ENCODE data around the gene SMC5.

Gene SMC5

DNA sequence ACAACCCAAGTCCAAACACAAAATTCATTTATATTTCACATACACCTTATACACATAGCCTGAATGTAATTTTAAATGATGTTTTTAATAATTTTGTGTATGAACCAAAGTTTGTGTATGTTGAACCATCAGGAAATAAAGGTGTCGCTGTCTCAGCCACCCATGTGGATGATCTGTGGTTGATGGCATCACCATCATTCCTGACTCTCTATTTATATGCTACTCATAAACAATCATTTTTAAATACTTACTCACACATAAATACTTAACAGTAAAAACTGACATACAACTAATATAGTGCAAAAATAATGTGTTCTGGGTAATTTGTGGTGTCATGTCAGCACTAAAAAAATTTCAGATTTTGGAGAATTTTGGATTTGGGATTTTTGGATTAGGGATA is 38.4 kb downstream of the SMC5 start:
- DNase-seq (ENCODE audit: low spot score) (no peak), ATAC-seq (ENCODE audit: low read depth) (no peak)
- Histone ChIP-seq H3K9me3 (ENCODE audit: severe bottlenecking) (peaks cover 1% of the 10 kb centered on the region), H3K4me1 (ENCODE audit: insufficient read depth, poor library complexity, severe bottlenecking) (no peaks in the 10 kb centered on the region), H3K27ac (ENCODE audit: poor library complexity, severe bottlenecking) (no peak overlapping the region), H3K27me3 (ENCODE audit: insufficient read depth, poor library complexity, severe bottlenecking) (no peaks in the 10 kb centered on the region), H3K4me3 (ENCODE audit: severe bottlenecking) (no peak overlapping the region), H3K36me3 (ENCODE audit: low read depth) (peaks cover 74% of the 10 kb centered on the region)
- TF ChIP-seq, protein P1, sequence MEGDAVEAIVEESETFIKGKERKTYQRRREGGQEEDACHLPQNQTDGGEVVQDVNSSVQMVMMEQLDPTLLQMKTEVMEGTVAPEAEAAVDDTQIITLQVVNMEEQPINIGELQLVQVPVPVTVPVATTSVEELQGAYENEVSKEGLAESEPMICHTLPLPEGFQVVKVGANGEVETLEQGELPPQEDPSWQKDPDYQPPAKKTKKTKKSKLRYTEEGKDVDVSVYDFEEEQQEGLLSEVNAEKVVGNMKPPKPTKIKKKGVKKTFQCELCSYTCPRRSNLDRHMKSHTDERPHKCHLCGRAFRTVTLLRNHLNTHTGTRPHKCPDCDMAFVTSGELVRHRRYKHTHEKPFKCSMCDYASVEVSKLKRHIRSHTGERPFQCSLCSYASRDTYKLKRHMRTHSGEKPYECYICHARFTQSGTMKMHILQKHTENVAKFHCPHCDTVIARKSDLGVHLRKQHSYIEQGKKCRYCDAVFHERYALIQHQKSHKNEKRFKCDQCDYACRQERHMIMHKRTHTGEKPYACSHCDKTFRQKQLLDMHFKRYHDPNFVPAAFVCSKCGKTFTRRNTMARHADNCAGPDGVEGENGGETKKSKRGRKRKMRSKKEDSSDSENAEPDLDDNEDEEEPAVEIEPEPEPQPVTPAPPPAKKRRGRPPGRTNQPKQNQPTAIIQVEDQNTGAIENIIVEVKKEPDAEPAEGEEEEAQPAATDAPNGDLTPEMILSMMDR (IDR thresholded peaks at IDR 0.05; ENCODE audit: poor library complexity, severe bottlenecking), result no peak

DNA sequence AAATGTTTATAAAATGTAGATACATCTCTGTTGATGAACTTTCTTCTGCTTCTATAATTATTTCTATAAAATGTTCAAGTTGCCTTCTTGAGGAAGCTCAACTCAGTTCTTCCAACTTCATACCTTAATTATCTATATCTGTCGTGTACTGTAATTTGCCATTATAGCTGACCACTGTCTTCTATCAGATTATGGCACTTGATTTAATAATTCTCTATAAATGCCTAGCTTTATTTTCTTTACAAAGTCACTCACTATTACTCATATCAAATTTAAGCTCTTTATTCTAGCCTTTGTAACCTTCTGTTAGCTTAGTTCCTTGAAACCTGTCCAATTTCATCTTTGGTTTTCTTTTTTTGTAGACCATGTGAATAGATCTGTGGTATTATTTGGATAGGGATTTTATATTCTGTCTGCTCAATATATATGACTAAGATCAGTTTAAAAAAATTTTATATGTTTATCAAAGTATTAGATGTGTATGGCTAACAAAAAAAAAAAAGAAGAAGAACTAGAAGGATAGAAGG is 39.5 kb downstream of the SMC5 start:
- no peaks in the 10 kb centered on the region for H3K9me3 ChIP-seq (ENCODE audit: severe bottlenecking)
- TF ChIP-seq, protein P1 (IDR thresholded peaks at IDR 0.05; ENCODE audit: poor library complexity, severe bottlenecking), result no peak
- H3K36me3 ChIP-seq (ENCODE audit: low read depth), result peaks cover 73% of the 10 kb centered on the region
- no peak overlapping the region for H3K27ac ChIP-seq (ENCODE audit: poor library complexity, severe bottlenecking)
- H3K4me3 ChIP-seq (ENCODE audit: severe bottlenecking), result no peak overlapping the region
- H3K4me1 ChIP-seq (ENCODE audit: insufficient read depth, poor library complexity, severe bottlenecking), result no peaks in the 10 kb centered on the region
- no peak for DNase-seq (ENCODE audit: low spot score)
- ATAC-seq (ENCODE audit: low read depth), result no peak
- H3K27me3 ChIP-seq (ENCODE audit: insufficient read depth, poor library complexity, severe bottlenecking), result no peaks in the 10 kb centered on the region

DNA sequence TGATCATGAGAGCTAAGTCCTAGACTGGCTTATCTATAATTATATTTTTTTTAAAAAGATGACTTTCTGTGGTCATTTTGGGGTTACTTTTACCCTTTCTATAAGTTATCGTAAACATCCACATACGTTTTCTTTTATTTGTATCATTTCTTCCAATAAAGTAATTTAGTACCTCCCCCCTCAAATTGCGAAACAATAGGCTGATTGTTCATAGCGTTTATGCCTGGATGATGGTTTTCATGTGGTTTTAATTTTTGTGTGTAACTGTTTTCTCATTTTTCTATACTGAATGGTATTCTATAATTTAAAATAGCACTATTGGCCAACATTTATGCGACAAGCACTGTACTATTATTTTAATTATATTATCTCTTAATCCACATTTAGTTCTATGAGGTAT is 44.5 kb downstream of the SMC5 start:
- no peak for DNase-seq (ENCODE audit: low spot score)
- H3K36me3 ChIP-seq (ENCODE audit: low read depth), result peaks cover 95% of the 10 kb centered on the region
- no peaks in the 10 kb centered on the region for H3K9me3 ChIP-seq (ENCODE audit: severe bottlenecking)
- H3K27me3 ChIP-seq (ENCODE audit: insufficient read depth, poor library complexity, severe bottlenecking), result no peaks in the 10 kb centered on the region
- no peak for ATAC-seq (ENCODE audit: low read depth)
- no peak overlapping the region for H3K4me3 ChIP-seq (ENCODE audit: severe bottlenecking)
- TF ChIP-seq, protein P1 (IDR thresholded peaks at IDR 0.05; ENCODE audit: poor library complexity, severe bottlenecking), result no peak
- no peak overlapping the region for H3K27ac ChIP-seq (ENCODE audit: poor library complexity, severe bottlenecking)
- no peaks in the 10 kb centered on the region for H3K4me1 ChIP-seq (ENCODE audit: insufficient read depth, poor library complexity, severe bottlenecking)

DNA sequence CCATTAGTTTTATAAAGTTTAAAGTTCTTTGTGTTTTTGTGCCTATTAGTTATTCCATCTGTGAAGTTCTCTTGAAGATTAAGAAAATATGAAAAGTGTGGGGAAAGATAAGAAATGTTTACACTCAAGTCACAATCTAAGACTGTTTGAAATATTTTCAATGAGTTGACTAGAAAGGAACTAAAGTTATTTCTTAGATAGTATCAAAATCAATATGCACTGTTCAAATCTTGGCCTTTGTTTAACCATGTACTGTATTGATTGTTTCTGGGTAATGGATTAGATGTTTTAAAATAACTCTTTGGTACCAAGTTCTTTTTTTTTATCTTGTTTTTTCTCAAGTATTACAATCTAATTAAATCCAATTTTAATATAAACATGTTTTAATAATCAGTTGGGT is 46.0 kb downstream of the SMC5 start:
- Histone ChIP-seq H3K27ac (ENCODE audit: poor library complexity, severe bottlenecking) (no peak overlapping the region), H3K36me3 (ENCODE audit: low read depth) (peaks cover 91% of the 10 kb centered on the region), H3K9me3 (ENCODE audit: severe bottlenecking) (no peaks in the 10 kb centered on the region), H3K27me3 (ENCODE audit: insufficient read depth, poor library complexity, severe bottlenecking) (no peaks in the 10 kb centered on the region), H3K4me3 (ENCODE audit: severe bottlenecking) (no peak overlapping the region), H3K4me1 (ENCODE audit: insufficient read depth, poor library complexity, severe bottlenecking) (no peaks in the 10 kb centered on the region)
- no peak for DNase-seq (ENCODE audit: low spot score)
- TF ChIP-seq, protein P1 (IDR thresholded peaks at IDR 0.05; ENCODE audit: poor library complexity, severe bottlenecking), result no peak
- no peak for ATAC-seq (ENCODE audit: low read depth)

DNA sequence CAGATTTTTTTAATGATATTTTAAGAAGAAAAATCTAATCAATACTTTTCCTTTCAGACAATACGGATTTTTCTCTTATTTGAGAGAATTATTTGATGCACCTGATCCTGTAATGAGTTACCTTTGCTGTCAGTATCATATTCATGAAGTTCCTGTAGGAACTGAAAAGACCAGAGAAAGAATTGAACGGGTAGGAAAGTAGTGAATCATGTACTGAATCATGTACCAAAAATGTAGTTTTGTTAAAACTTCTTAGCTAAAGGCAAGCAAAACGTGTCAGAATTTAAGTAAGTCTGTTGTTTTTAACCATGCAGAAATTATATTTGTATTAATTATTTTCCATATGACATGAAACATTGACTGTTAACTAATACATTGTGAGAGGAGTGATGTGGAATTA is 56.6 kb downstream of the SMC5 start:
- Histone ChIP-seq H3K27me3 (ENCODE audit: insufficient read depth, poor library complexity, severe bottlenecking) (no peaks in the 10 kb centered on the region), H3K9me3 (ENCODE audit: severe bottlenecking) (no peaks in the 10 kb centered on the region), H3K4me1 (ENCODE audit: insufficient read depth, poor library complexity, severe bottlenecking) (peaks cover 3% of the 10 kb centered on the region), H3K4me3 (ENCODE audit: severe bottlenecking) (no peak overlapping the region), H3K27ac (ENCODE audit: poor library complexity, severe bottlenecking) (no peak overlapping the region), H3K36me3 (ENCODE audit: low read depth) (peaks cover 91% of the 10 kb centered on the region)
- DNase-seq (ENCODE audit: low spot score) (no peak), ATAC-seq (ENCODE audit: low read depth) (peak; percentile 57; the same call in 1 of the 3 replicates)
- TF ChIP-seq, protein P1 (IDR thresholded peaks at IDR 0.05; ENCODE audit: poor library complexity, severe bottlenecking), result no peak
